HepG2 (cell line): ENCODE results near the gene PLEKHA8. TPM values are rescaled to one million over a fixed set of nuclear protein-coding genes. Genes with fewer than 3 reads are reported as not detected.
A peak's percentile ranks its signal among the peaks of the same experiment; 100 is the strongest.

ENCODE experiments used
- ARHGAP35 ChIP-seq: sonication (generic); formaldehyde crosslinking; IDR thresholded peaks from 2 replicates; pipeline ENCODE4 v1.9.0; 2022; ENCODE audit warnings: mild to moderate bottlenecking, inconsistent platforms, moderate library complexity, missing genetic modification reagents, borderline replicate concordance
- EP300 ChIP-seq, 3 experiments: sonication (generic) in 1 of 3; formaldehyde crosslinking in 1 of 3; IDR thresholded peaks; 2 replicates each; pipeline versions ENCODE4 v1.5.1 to v1.6.1; 2011 to 2020; ENCODE audit warnings: low read depth in 2 of 3, low read length in 2 of 3, borderline replicate concordance in 1 of 3, improper control_type of control experiment in 1 of 3, mild to moderate bottlenecking in 1 of 3, missing genetic modification reagents in 1 of 3, moderate library complexity in 1 of 3
- SMYD3 ChIP-seq: sonication (generic); formaldehyde crosslinking; IDR thresholded peaks from 2 replicates; pipeline ENCODE4 v1.8.1; 2023; ENCODE audit warnings: mild to moderate bottlenecking, missing genetic modification reagents
- SP4 ChIP-seq: sonication (generic); formaldehyde crosslinking; IDR thresholded peaks from 2 replicates; pipeline ENCODE4 v1.8.1; 2023; ENCODE audit warnings: mild to moderate bottlenecking, missing genetic modification reagents
- TMF1 ChIP-seq: sonication (generic); formaldehyde crosslinking; IDR thresholded peaks from 2 replicates; pipeline ENCODE4 v1.8.1; 2022; ENCODE audit warnings: low read depth, missing genetic modification reagents
- ZNF232 ChIP-seq: sonication (generic); formaldehyde crosslinking; IDR thresholded peaks from 2 replicates; pipeline ENCODE4 v1.4.0; 2020; ENCODE audit warnings: missing genetic modification reagents, borderline replicate concordance
- ZNF317 ChIP-seq: sonication (generic); formaldehyde crosslinking; IDR thresholded peaks from 2 replicates; pipeline ENCODE4 v1.5.0; 2020; ENCODE audit warnings: mild to moderate bottlenecking, missing genetic modification reagents
- polyA plus RNA-seq, 8 experiments: library from polyadenylated mRNA; depleted of rRNA in 3 of 8; stranded (reverse) in 7 of 8; unstranded in 1 of 8; fragments of >200 nt; fragmentation: Illumina TruSeq in 4 of 8; extraction: Trizol in 4 of 8; gene quantifications; 2 replicates each; pipeline versions ENCODE4 v1.2.1 to v1.2.3, GENCODE V29; 2011 to 2016; ENCODE audit warnings: low read depth in 4 of 8, missing spikeins in 1 of 8, mixed read lengths in 1 of 8; ENCODE audit not compliant: insufficient read depth in 1 of 8
- total RNA-seq, 5 experiments: library from RNA; depleted of rRNA; stranded (reverse); fragments of >200 nt; fragmentation: Illumina TruSeq; extraction: Trizol; gene quantifications; 2 replicates each; pipeline ENCODE4 v1.2.3, GENCODE V29; 2016; ENCODE audit warnings: low read depth in 1 of 5
- TF ChIP-seq, protein P1 (sequence below): sonication (generic); formaldehyde crosslinking; IDR thresholded peaks from 2 replicates; pipeline ENCODE4 v1.9.0; 2021; ENCODE audit warnings: mild to moderate bottlenecking, missing genetic modification reagents
- TF ChIP-seq, protein P2 (sequence below): sonication (generic); formaldehyde crosslinking; IDR thresholded peaks from 2 replicates; pipeline ENCODE4 v1.8.1; 2023; ENCODE audit warnings: missing genetic modification reagents, mild to moderate bottlenecking, borderline replicate concordance
- TF ChIP-seq, protein P3 (sequence below): sonication (generic); formaldehyde crosslinking; conservative IDR thresholded peaks from 2 replicates; pipeline ENCODE4 v1.4.0; 2020; ENCODE audit warnings: mild to moderate bottlenecking, missing genetic modification reagents, moderate library complexity
- TF ChIP-seq, protein P4 (sequence below): sonication (generic); formaldehyde crosslinking; IDR thresholded peaks from 2 replicates; pipeline ENCODE4 v1.8.0; 2022; ENCODE audit warnings: mild to moderate bottlenecking, missing genetic modification reagents

The PLEKHA8 gene
- total and polyA plus RNA-seq, 2 of the 13 experiments (the other 11 are each of a cell fraction or from before 2014, with no cell fraction given): 12.5 to 26.4 TPM

DNA sequence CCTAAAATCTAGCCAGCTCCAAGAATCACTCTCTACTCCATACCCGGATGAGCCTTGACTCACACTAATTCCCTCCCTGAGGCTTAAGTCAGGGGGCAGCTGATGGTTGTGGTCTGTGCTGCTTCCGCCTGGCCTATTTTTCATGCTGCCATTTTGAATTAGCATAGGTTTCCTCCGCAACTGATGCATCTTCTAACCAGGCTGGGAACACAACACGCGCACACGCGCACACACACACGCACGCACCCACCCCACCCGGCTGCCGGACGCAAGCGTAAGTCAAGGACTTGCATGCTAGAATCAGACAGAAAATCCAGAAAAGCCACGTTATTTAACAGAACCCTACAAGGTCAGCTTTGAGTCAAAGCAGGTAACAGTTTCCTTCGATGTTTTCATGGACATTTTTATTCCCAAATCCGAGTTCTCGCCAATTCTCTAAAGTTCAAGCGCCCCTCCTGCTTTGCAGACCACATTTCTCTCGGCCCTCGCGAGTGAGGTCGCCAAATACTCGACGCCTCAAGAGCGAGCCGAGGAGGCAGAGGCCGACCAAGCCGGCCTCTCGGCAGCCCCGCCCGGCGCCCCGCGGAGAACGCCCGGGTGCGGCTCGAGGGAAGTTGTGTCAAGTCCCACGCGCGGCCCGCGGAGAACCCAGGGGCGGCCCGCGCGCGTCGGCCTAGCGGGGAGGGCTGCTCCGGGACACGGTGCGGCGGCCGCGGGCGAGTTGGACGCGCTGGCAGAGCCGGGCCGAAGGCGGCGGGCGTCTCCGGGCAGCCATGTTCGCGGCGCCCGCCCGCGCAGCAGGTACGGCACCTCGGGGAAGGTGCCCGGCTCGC is 39.6 kb upstream of the PLEKHA8 start (continued):
- TF ChIP-seq, protein P1, sequence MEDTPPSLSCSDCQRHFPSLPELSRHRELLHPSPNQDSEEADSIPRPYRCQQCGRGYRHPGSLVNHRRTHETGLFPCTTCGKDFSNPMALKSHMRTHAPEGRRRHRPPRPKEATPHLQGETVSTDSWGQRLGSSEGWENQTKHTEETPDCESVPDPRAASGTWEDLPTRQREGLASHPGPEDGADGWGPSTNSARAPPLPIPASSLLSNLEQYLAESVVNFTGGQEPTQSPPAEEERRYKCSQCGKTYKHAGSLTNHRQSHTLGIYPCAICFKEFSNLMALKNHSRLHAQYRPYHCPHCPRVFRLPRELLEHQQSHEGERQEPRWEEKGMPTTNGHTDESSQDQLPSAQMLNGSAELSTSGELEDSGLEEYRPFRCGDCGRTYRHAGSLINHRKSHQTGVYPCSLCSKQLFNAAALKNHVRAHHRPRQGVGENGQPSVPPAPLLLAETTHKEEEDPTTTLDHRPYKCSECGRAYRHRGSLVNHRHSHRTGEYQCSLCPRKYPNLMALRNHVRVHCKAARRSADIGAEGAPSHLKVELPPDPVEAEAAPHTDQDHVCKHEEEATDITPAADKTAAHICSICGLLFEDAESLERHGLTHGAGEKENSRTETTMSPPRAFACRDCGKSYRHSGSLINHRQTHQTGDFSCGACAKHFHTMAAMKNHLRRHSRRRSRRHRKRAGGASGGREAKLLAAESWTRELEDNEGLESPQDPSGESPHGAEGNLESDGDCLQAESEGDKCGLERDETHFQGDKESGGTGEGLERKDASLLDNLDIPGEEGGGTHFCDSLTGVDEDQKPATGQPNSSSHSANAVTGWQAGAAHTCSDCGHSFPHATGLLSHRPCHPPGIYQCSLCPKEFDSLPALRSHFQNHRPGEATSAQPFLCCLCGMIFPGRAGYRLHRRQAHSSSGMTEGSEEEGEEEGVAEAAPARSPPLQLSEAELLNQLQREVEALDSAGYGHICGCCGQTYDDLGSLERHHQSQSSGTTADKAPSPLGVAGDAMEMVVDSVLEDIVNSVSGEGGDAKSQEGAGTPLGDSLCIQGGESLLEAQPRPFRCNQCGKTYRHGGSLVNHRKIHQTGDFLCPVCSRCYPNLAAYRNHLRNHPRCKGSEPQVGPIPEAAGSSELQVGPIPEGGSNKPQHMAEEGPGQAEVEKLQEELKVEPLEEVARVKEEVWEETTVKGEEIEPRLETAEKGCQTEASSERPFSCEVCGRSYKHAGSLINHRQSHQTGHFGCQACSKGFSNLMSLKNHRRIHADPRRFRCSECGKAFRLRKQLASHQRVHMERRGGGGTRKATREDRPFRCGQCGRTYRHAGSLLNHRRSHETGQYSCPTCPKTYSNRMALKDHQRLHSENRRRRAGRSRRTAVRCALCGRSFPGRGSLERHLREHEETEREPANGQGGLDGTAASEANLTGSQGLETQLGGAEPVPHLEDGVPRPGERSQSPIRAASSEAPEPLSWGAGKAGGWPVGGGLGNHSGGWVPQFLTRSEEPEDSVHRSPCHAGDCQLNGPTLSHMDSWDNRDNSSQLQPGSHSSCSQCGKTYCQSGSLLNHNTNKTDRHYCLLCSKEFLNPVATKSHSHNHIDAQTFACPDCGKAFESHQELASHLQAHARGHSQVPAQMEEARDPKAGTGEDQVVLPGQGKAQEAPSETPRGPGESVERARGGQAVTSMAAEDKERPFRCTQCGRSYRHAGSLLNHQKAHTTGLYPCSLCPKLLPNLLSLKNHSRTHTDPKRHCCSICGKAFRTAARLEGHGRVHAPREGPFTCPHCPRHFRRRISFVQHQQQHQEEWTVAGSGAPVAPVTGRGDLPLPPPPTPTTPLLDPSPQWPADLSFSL (CRISPR knock-in tag): peak; percentile 54; the same call in 1 of the 2 replicates
- TF ChIP-seq EP300 (IDR thresholded peaks at IDR 0.05; ENCODE audit: low read depth in 2 of 2, low read length in 2 of 2): no peak
- TF ChIP-seq EP300 (CRISPR knock-in tag; IDR thresholded peaks at IDR 0.05; ENCODE audit: borderline replicate concordance): 0 out of 2 replicates have a peak, but pooled peaks have one; percentile 13
- TF ChIP-seq ARHGAP35 (CRISPR knock-in tag): 0 out of 2 replicates have a peak, but pooled peaks have one; percentile 38
- TF ChIP-seq ZNF232: no peak
- TF ChIP-seq TMF1 (CRISPR knock-in tag): no peak
- TF ChIP-seq, protein P2, sequence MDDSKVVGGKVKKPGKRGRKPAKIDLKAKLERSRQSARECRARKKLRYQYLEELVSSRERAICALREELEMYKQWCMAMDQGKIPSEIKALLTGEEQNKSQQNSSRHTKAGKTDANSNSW (CRISPR knock-in tag): no peak
- TF ChIP-seq, protein P3, sequence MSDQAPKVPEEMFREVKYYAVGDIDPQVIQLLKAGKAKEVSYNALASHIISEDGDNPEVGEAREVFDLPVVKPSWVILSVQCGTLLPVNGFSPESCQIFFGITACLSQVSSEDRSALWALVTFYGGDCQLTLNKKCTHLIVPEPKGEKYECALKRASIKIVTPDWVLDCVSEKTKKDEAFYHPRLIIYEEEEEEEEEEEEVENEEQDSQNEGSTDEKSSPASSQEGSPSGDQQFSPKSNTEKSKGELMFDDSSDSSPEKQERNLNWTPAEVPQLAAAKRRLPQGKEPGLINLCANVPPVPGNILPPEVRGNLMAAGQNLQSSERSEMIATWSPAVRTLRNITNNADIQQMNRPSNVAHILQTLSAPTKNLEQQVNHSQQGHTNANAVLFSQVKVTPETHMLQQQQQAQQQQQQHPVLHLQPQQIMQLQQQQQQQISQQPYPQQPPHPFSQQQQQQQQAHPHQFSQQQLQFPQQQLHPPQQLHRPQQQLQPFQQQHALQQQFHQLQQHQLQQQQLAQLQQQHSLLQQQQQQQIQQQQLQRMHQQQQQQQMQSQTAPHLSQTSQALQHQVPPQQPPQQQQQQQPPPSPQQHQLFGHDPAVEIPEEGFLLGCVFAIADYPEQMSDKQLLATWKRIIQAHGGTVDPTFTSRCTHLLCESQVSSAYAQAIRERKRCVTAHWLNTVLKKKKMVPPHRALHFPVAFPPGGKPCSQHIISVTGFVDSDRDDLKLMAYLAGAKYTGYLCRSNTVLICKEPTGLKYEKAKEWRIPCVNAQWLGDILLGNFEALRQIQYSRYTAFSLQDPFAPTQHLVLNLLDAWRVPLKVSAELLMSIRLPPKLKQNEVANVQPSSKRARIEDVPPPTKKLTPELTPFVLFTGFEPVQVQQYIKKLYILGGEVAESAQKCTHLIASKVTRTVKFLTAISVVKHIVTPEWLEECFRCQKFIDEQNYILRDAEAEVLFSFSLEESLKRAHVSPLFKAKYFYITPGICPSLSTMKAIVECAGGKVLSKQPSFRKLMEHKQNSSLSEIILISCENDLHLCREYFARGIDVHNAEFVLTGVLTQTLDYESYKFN (CRISPR knock-in tag): no peak
- TF ChIP-seq ZNF317: 0 out of 2 replicates have a peak, but pooled peaks have one; percentile 27
- TF ChIP-seq, protein P4, sequence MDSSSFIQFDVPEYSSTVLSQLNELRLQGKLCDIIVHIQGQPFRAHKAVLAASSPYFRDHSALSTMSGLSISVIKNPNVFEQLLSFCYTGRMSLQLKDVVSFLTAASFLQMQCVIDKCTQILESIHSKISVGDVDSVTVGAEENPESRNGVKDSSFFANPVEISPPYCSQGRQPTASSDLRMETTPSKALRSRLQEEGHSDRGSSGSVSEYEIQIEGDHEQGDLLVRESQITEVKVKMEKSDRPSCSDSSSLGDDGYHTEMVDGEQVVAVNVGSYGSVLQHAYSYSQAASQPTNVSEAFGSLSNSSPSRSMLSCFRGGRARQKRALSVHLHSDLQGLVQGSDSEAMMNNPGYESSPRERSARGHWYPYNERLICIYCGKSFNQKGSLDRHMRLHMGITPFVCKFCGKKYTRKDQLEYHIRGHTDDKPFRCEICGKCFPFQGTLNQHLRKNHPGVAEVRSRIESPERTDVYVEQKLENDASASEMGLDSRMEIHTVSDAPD (CRISPR knock-in tag): peak; percentile 30; the same call in 1 of the 2 replicates
- TF ChIP-seq SMYD3 (CRISPR knock-in tag): no peak
- TF ChIP-seq SP4 (CRISPR knock-in tag): 0 out of 2 replicates have a peak, but pooled peaks have one; percentile 12
